ENCODE measurements around the gene YRDC. TPM values are rescaled to one million over a fixed set of nuclear protein-coding genes. Genes with fewer than 3 reads are reported as not detected.

The YRDC gene
- total RNA-seq, 4 donors from 2014 or later, result 13.6 to 16.9 (median 15.4) TPM

GRCh38 chr1:37755951-37756560 is 52.0 kb downstream of the YRDC start:
- TF ChIP-seq POLR2A (IDR thresholded peaks at IDR 0.05) (no peak), EP300 (IDR thresholded peaks at IDR 0.05) (no peak), CTCF (IDR thresholded peaks at IDR 0.05) (no peak), POLR2AphosphoS5 (IDR thresholded peaks at IDR 0.05) (no peak)
- no peak overlapping the region for H3K4me3 ChIP-seq
- H3K9me3 ChIP-seq, result no peaks in the 10 kb centered on the region
- H3K4me1 ChIP-seq, result peaks cover 0 to 17% (median 0%) of the 10 kb centered on the region in 3 donors
- H3K36me3 ChIP-seq, result no peaks in the 10 kb centered on the region
- 39% methylated on average over 2 of the region's 4 CpGs; no CpG with 5 or more reads in 1 of the 2 donors for WGBS, 2 donors (ENCODE audit: low coverage in 1 of 2)
- H3K27me3 ChIP-seq, result peaks cover 99% of the 10 kb centered on the region
- no peak for ATAC-seq
- no peak overlapping the region for H3K27ac ChIP-seq

DNA sequence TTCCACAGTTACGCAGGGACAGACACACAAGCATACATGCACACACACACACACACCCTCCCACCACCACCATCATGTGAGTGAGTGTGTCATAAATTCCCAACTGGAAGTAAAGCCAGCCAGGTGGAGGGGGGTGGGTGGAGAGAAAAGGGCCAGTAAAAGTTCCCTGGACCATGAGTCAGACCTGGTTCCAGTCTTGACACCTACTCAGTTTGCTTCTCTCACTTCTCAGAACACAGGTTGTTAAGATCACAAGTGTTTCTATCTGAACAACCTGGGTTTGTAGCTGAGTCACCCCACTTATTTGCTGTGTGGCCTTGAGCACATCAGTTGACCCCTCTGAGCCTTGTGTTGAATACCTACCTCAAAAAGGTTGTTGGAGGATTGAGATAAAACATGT is 52.7 kb downstream of the YRDC start:
- WGBS, 2 donors (ENCODE audit: low coverage in 1 of 2), result 29 to 100% methylated on average over 1 of the region's 1 CpG
- TF ChIP-seq CTCF (IDR thresholded peaks at IDR 0.05) (no peak), POLR2A (IDR thresholded peaks at IDR 0.05) (no peak), POLR2AphosphoS5 (IDR thresholded peaks at IDR 0.05) (no peak), EP300 (IDR thresholded peaks at IDR 0.05) (no peak)

GRCh38 chr1:37753473-37754321 is 54.3 kb downstream of the YRDC start:
- Histone ChIP-seq H3K4me3 (peak overlapping the region in 1 of 2 donors; percentile 46), H3K36me3 (no peaks in the 10 kb centered on the region), H3K4me1 (peaks cover 0 to 17% (median 0%) of the 10 kb centered on the region in 3 donors), H3K27me3 (peaks cover 99% of the 10 kb centered on the region), H3K27ac (no peak overlapping the region), H3K9me3 (no peaks in the 10 kb centered on the region)
- TF ChIP-seq EP300 (IDR thresholded peaks at IDR 0.05), result no peak
- TF ChIP-seq POLR2AphosphoS5 (IDR thresholded peaks at IDR 0.05), result no peak
- no peak for TF ChIP-seq POLR2A (IDR thresholded peaks at IDR 0.05)
- TF ChIP-seq CTCF (IDR thresholded peaks at IDR 0.05), result no peak
- WGBS, 2 donors (ENCODE audit: low coverage in 1 of 2), result 2 to 6% methylated on average over 18 to 22 of the region's 52 CpGs
- no peak for ATAC-seq

More for the DNA sequence above, 52.7 kb downstream of the YRDC start:
- Histone ChIP-seq H3K4me1 (peaks cover 0 to 17% (median 0%) of the 10 kb centered on the region in 3 donors), H3K9me3 (no peaks in the 10 kb centered on the region), H3K27me3 (peaks cover 99% of the 10 kb centered on the region), H3K27ac (no peak overlapping the region), H3K36me3 (no peaks in the 10 kb centered on the region), H3K4me3 (no peak overlapping the region)
- no peak for ATAC-seq

Other genes with a start within 250 kb of the YRDC start
- 10 to 100 TPM; 26.7 to 43.2 (median 29.7) TPM for gene GNL2, start 212.3 kb downstream of the YRDC start, total RNA-seq
- 1 to 10 TPM in 3 of 4 donors, under 1 TPM in 1; 0.47 to 4.0 (median 2.5) TPM for gene RSPO1, start 173.3 kb downstream of the YRDC start, total RNA-seq
- 1 to 10 TPM in 1 of 4 donors, under 1 TPM in 3; 0.13 to 1.1 (median 0.67) TPM for gene CDCA8, start 115.7 kb downstream of the YRDC start, total RNA-seq
- under 1 TPM; 0.12 to 0.93 (median 0.51) TPM for gene EPHA10, start 43.1 kb downstream of the YRDC start, total RNA-seq
- 1 to 10 TPM; 1.5 to 2.8 (median 2.7) TPM for gene MANEAL, start 14.4 kb downstream of the YRDC start, total RNA-seq
- 10 to 100 TPM; 53.7 to 73.0 (median 62.5) TPM for gene C1orf122, start 418 bp downstream of the YRDC start, total RNA-seq
- gene MTF1, start 51.4 kb upstream of the YRDC start, total RNA-seq, result 1 to 10 TPM; 3.8 to 7.6 (median 5.4) TPM
- gene INPP5B, start 138.8 kb upstream of the YRDC start, total RNA-seq, result 10 to 100 TPM; 32.6 to 80.8 (median 37.7) TPM
- 10 to 100 TPM; 44.0 to 61.9 (median 50.9) TPM for gene SF3A3, start 181.8 kb upstream of the YRDC start, total RNA-seq
- gene FHL3, start 197.3 kb upstream of the YRDC start, total RNA-seq, result 10 to 100 TPM; 25.8 to 58.4 (median 30.6) TPM
- 10 to 100 TPM; 50.7 to 79.2 (median 59.8) TPM for gene UTP11, start 204.5 kb upstream of the YRDC start, total RNA-seq
- under 1 TPM in 1 of 4 donors, not detected in 3; 0.20 TPM for gene POU3F1, start 238.6 kb upstream of the YRDC start, total RNA-seq

All from gastroesophageal sphincter (tissue), 4 donors.